Activated CD8-positive, alpha-beta memory T cell treated with anti-CD3 and anti-CD28 coated beads, Interleukin-2, amount 50 U/mL, for 24 hours (primary cell): Measurements from ENCODE around the gene ZC3H10.
"Not testable (repeated sequence)": the region's sequence is repeated elsewhere in the genome, so short reads cannot be mapped to it uniquely, and the experiment has no call there.

Experiments used
- DNase-seq: peaks from one replicate; pipeline ENCODE4 v3.0.0-alpha.2; 2020; ENCODE audit errors: extremely low read depth

ZC3H10 gene

DNA sequence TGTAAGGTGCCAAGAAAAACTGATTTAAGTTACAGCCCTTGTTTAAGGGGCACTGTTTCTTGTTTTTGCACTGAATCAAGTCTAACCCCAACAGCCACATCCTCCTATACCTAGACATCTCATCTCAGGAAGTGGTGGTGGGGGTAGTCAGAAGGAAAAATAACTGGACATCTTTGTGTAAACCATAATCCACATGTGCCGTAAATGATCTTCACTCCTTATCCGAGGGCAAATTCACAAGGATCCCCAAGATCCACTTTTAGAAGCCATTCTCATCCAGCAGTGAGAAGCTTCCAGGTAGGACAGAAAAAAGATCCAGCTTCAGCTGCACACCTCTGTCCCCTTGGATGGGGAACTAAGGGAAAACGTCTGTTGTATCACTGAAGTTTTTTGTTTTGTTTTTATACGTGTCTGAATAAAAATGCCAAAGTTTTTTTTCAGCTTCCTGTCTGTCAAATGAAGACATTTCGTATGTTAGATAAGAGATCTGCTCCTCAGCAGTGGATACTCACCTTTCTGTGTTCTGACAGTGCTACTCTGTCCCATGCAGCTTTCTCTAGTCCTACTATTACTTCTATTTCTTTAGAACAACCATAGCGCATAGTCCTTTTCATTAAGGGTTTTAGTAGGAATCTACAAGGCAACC, 14.9 kb upstream of the ZC3H10 start:
- no peak for DNase-seq

GRCh38 chr12:56103823-56104108, 14.3 kb upstream of the ZC3H10 start:
- no peak for DNase-seq

DNA sequence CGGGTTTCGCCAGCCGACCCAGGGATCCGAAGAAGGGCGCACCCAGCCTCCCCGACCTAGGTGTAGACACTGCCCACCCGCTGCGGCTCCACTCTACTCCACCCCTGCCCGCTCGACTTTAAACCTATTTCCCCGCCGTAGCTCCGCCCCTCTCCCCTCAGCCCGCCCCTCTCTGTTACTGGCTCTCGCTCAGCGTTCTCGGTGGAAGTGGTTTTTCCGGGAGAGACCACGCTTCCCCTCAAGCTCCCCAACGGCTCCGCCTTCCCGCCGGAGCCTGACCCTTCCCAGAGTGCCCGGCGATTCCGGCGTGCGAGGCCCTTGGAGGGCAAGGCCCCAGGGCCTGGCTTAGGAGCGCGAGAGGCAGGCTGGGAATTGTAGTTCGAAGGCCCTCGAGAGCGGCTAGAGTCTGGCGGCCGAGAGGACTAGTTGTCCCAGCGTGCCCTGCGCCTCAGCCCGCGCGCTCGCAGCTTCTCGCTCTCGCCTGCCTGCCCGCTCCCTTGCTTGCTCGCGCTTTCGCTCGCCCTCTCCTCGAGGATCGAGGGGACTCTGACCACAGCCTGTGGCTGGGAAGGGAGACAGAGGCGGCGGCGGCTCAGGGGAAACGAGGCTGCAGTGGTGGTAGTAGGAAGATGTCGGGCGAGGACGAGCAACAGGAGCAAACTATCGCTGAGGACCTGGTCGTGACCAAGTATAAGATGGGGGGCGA, 13.8 kb upstream of the ZC3H10 start, which contains the start of gene PA2G4:
PA2G4 (plus strand) TSS at position 451 of the 706 bp plus-strand sequence; CDS start at position 630, 179 bp downstream.
- DNase-seq: peak; percentile 95

GRCh38 chr12:56104815-56105608, 13.1 kb upstream of the ZC3H10 start:
- no peak for DNase-seq

- DNase-seq: no peak
Observed at GRCh38 chr12:56105609-56105902, 12.5 kb upstream of the ZC3H10 start.

- DNase-seq: no peak
Observed at GRCh38 chr12:56107242-56107641, 10.8 kb upstream of the ZC3H10 start.

DNA sequence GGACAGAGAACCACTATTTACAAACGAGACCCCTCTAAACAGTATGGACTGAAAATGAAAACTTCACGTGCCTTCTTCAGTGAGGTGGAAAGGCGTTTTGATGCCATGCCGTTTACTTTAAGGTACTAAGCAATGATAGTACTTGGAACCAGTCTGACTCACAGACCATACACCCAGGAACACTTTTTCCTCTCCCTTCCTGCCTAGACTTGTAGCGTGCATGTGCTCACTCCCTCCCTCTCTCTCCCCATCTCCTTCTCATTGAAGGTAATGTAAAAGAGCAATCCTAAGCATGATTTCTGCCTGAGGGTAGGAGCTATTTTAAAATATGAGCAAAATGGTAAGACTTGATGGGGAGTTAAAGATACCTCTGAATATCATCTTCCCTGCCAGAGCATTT, 7.5 kb upstream of the ZC3H10 start:
- DNase-seq: no peak

DNA sequence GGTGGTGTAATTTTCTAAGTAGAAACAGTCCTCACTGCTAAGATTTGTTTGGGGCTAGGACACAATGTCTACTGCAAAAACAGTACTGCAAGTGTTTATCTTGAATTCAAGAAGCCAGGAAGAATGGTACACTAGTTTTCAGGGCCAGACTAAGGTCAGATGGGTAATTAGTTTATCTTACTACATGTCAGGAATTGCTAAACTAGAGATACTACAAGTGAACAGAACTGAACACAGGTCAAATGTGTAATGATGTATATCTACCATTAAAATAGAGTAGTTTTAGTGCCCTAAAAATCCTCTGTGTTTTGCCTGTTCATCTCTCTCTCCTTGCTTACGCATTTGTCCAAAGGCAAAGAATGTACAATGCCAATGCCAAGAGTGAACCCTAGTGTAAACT, 4.0 kb upstream of the ZC3H10 start:
- DNase-seq: no peak

DNA sequence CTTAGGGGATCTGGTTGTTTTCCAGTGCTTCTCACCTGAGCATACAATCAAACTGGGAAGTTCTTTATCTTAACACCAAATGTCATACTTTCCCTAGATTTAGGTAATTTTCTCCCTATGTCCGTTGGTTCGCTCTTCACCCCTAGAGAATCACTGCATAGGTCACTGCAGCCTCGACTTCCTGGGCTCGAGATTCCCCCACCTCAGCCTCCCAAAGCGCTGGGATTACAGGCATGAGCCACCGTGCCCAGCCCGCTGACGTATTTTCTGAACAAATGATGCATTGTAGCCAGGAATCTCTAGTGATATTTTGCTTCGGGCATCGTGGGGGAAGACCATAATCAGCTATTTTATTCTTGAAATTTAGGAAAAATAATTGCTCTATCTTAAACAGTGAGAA, 2.7 kb upstream of the ZC3H10 start:
- no peak for DNase-seq

DNA sequence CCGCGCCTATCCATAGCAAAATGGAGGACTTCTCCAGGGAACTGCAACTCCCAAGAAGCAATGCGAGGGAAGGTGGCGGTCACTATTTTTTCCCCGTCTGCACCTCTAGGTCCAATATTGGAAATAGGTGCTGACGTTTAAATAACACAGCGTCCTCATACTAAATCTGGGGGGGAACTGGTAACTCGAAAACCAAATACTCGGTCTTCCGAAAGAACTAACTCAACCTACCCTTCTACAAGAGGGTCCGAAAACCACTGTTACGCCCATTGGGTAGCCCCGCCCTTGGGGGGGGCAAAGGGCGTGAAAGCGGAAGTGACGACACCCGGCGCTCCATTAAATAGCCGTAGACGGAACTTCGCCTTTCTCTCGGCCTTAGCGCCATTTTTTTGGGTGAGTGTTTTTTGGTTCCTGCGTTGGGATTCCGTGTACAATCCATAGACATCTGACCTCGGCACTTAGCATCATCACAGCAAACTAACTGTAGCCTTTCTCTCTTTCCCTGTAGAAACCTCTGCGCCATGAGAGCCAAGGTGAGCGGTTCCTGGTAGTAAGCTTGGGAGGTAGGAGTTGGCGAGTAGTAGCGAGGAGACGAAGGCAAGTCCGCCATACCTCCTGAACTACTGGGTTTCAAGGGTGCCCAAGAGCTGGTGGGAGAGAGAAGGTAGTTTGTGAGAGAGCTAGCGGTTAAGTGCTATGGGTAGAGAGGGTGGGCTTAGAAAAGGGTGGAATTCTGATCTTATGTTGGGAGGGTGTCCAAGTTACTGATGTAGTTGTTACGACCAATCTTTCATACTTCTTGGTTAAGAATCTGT, 1.6 kb upstream of the ZC3H10 start, which contains the start of gene RPL41:
RPL41 (plus strand) TSS at position 367 of the 815 bp plus-strand sequence.
- DNase-seq: peak; percentile 82

DNA sequence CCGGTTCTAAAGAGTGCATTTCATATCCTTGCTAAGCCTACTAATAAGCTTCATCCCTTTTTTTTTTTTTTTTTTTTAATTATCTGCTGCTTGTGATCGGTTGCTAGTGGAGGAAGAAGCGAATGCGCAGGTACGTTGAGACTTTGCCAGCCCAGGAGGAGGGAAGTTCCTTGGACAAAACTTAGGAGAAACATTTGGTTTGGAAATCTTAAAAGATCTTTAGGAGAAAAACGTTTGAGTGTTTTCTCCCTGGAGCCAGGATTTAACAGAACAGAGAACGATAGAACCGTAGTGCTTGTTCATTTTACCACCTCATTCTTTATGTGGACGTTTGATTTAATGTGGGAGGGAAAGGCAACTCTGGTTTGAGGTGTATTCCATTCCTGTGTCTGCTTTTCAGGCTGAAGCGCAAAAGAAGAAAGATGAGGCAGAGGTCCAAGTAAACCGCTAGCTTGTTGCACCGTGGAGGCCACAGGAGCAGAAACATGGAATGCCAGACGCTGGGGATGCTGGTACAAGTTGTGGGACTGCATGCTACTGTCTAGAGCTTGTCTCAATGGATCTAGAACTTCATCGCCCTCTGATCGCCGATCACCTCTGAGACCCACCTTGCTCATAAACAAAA, 872 bp upstream of the ZC3H10 start:
- DNase-seq: not testable (repeated sequence)

- DNase-seq: no peak
Observed at GRCh38 chr12:56118688-56119357, 757 bp downstream of the ZC3H10 start.

DNA sequence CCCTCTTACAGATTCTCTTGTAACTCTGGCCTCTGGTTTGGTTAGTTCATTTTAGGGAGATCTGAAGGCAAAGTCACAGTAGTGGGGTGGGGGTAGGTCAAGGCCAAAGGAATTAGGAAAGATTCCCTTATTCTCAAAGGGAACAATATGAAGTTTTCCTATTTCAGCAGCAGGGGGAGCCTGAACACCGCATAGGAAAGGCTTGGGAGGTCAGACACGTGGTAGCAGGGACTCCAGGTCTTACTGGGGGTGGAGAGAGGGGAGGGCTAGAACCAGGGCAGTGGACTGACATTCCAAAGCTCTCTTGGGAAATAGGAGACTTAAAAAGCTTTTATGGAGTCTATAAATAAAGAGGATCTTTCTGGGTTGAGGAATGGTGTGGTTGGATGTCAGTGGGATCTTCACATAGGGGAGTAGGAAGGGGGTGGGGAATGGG, 1.3 kb downstream of the ZC3H10 start:
- DNase-seq: no peak

- DNase-seq: no peak
Observed at GRCh38 chr12:56120158-56120846, 2.2 kb downstream of the ZC3H10 start.

- DNase-seq: no peak
Observed at GRCh38 chr12:56121204-56121870, 3.3 kb downstream of the ZC3H10 start.

- no peak for DNase-seq
Observed at GRCh38 chr12:56122637-56123036, 4.6 kb downstream of the ZC3H10 start.

GRCh38 chr12:56124133-56124532, 6.1 kb downstream of the ZC3H10 start:
- no peak for DNase-seq

DNA sequence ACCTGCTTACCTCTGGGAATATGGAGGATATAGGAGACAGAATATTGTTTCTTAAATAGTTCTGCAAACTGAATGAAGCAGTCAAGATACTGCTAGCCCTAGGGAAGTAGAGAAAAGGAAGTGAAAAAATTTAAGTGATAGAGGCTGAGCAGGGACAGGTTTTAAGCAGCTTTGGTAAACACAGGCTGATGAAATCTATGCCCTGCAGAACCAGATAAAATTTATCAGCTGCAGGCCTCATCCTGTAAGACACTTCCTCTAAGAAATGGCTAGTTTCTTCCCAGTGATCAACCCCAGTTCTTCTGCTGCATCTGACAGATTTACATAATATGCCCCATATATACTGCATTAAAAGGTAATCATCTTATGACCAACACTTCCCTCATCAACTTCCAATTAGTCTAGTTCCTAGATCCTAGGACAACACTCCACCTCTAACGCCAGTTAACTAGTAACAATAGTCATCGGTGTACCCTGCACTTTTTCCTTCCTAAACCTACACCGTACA, 8.7 kb downstream of the ZC3H10 start:
- no peak for DNase-seq

GRCh38 chr12:56127485-56127887, 9.4 kb downstream of the ZC3H10 start:
- no peak for DNase-seq
